Activated CD4-positive, alpha-beta T cell treated with anti-CD3 and anti-CD28 coated beads for 36 hours (primary cell): ENCODE measurements around the gene DNAJB11. TPM values are rescaled to one million over a fixed set of nuclear protein-coding genes. Genes with fewer than 3 reads are reported as not detected.
"Not testable (repeated sequence)": the region's sequence is repeated elsewhere in the genome, so short reads cannot be mapped to it uniquely, and the experiment has no call there.

ENCODE experiments used
- ATAC-seq: fragments of 200-7000 bp; cut with Tn5 transposase; one replicate; pipeline ENCODE4 v1.10.0; 2021; ENCODE audit warnings: mild to moderate bottlenecking, moderate library complexity
- CTCF ChIA-PET: fragments of 350-600 bp; sonication (Branson Sonifier 250); formaldehyde crosslinking; loops from one replicate; lab custom pipeline; 2021; ENCODE audit warnings: antibody characterized with exemption; lab: Charles Lee
- POLR2A ChIA-PET: fragments of 350-600 bp; sonication (Branson Sonifier 250); formaldehyde crosslinking; loops from one replicate; lab custom pipeline; 2021; ENCODE audit warnings: antibody characterized with exemption, inconsistent platforms; lab: Charles Lee
- DNase-seq: peaks from one replicate; pipeline ENCODE4 v3.0.0-alpha.2; 2020
- H3K27ac Mint-ChIP-seq: one replicate; pipeline ENCODE4 v1.8.0; 2021; ENCODE audit warnings: mixed read lengths
- H3K27me3 Mint-ChIP-seq: one replicate; pipeline ENCODE4 v1.8.0; 2021; ENCODE audit warnings: mixed read lengths
- H3K36me3 Mint-ChIP-seq: one replicate; pipeline ENCODE4 v1.8.0; 2021; ENCODE audit warnings: low read depth, mixed read lengths
- H3K4me1 Mint-ChIP-seq: one replicate; pipeline ENCODE4 v1.8.0; 2021; ENCODE audit warnings: mixed read lengths
- H3K4me3 Mint-ChIP-seq: one replicate; pipeline ENCODE4 v1.8.0; 2021; ENCODE audit warnings: mild to moderate bottlenecking, moderate library complexity, mixed read lengths
- H3K9me3 Mint-ChIP-seq: one replicate; pipeline ENCODE4 v1.8.0; 2021; ENCODE audit warnings: low read depth, mixed read lengths
- intact Hi-C, 2 experiments: fragments of 100-400 bp; cut with DNase I in 1 of 2; cut with micrococcal nuclease in 1 of 2; formaldehyde crosslinking; loops; one replicate each; pipeline versions ENCODE4 v1.14.2 to v1.15.1; 2022 to 2024; cut with DNase I, micrococcal nuclease
- total RNA-seq, 2 experiments: library from RNA; stranded (reverse); gene quantifications; one replicate each; pipeline ENCODE4 v1.2.3, GENCODE V29; 2021

Gene DNAJB11
- total RNA-seq, 2 experiments from 2014 or later = 30.9 to 36.6 TPM

DNA sequence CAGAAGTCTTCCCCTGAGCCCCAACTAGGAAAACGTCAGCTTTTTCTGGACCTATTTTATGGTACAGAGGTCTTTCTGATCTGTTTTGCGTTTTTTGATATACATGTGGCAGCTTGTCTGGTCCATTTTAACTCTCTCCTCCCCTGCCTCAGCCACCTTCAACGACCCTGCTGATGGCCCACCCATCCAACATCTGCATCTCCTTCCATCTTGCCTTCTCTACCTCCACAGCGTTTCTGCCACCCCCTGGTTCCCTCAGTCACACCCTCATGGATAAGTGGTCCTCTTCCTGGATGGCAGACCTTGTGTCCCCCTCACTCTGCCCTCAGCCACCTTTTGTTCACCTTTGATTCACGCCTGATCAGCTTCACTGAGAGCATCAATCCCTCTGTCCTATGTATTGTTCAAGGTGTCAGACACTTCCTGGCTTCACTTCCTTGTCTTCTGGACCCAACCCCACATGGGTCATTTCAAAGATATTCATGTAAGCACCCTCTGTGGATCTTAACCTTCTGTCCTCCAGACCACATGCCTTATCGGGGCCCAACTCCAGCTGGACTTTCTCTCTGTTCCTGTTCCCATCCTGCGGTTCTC, 55.8 kb downstream of the DNAJB11 start:
- no peak overlapping the region for H3K4me3 Mint-ChIP-seq
- H3K36me3 Mint-ChIP-seq = no peaks in the 10 kb centered on the region
- intact Hi-C loops = no loop called here
- peaks cover 11% of the 10 kb centered on the region for H3K27me3 Mint-ChIP-seq
- DNase-seq (no peak), ATAC-seq (no peak)
- ChIA-PET CTCF (interaction anchor here (0.7 to 2.3 kb wide), 3 partner anchors 10 to 647 kb away, joined by 3 to 30 read pairs (median 3); no protein-coding TSS in a partner anchor), POLR2A (no interaction called here)
- H3K9me3 Mint-ChIP-seq = no peaks in the 10 kb centered on the region
- no peak overlapping the region for H3K27ac Mint-ChIP-seq
- H3K4me1 Mint-ChIP-seq = no peaks in the 10 kb centered on the region

DNA sequence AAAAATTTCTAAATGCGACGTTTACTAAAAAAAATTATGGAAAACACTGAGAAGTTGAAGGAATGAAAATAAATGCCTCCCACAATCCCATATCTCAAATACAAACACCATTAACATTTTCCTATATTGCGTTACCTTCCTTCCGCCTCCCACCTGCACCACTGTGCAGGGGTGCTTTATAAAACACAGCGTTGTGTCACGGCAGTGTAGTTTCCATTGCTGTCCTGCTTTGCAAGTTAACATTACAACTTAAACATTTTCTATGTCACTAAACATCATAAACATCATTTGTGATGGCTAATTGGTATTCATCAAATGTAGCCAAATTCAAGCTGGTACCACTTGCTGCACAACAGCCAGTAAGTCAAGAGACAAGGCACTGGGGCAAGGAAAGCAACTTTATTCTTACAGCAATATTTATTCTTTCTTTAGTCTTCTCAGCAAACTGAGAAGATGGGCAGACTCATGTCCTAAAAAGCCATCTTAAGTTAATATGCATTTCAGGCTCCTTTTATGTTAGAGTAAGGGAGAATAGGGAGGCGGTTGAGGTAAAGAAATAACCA, 57.4 kb downstream of the DNAJB11 start:
- H3K27me3 Mint-ChIP-seq = peaks cover 7% of the 10 kb centered on the region
- ChIA-PET CTCF (no interaction called here), POLR2A (no interaction called here)
- no peak overlapping the region for H3K27ac Mint-ChIP-seq
- ATAC-seq (no peak), DNase-seq (no peak)
- H3K4me3 Mint-ChIP-seq = no peak overlapping the region
- H3K4me1 Mint-ChIP-seq = no peaks in the 10 kb centered on the region
- H3K36me3 Mint-ChIP-seq = no peaks in the 10 kb centered on the region
- intact Hi-C loops = no loop called here
- H3K9me3 Mint-ChIP-seq = no peaks in the 10 kb centered on the region

DNA sequence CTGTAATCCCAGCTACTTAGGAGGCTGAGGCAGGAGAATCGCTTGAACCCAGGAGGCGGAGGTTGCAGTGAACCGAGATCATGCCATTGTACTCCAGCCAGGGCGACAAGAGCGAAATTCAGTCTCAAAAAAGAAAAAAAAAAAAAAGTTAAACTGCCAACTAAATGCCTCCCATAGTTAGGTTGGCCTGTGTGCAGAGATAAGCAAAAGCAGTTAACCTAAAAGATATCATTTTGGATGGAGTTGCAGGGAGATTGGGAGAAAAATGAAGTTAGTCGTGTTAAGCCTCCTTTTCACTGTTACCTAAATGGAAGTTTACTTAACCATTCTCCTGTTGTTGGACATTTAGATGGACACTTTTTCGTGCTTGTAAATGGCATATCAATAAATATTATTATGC, 58.2 kb downstream of the DNAJB11 start:
- H3K27me3 Mint-ChIP-seq = peaks cover 5% of the 10 kb centered on the region
- no peaks in the 10 kb centered on the region for H3K4me1 Mint-ChIP-seq
- H3K9me3 Mint-ChIP-seq = no peaks in the 10 kb centered on the region
- no peak overlapping the region for H3K27ac Mint-ChIP-seq
- intact Hi-C loops = no loop called here
- ChIA-PET CTCF (interaction anchor here (0.6 kb wide), 1 partner anchor 56 kb away, joined by 3 read pairs; no protein-coding TSS in a partner anchor), POLR2A (no interaction called here)
- no peak overlapping the region for H3K4me3 Mint-ChIP-seq
- no peak for DNase-seq
- H3K36me3 Mint-ChIP-seq = no peaks in the 10 kb centered on the region
- ATAC-seq = no peak

DNA sequence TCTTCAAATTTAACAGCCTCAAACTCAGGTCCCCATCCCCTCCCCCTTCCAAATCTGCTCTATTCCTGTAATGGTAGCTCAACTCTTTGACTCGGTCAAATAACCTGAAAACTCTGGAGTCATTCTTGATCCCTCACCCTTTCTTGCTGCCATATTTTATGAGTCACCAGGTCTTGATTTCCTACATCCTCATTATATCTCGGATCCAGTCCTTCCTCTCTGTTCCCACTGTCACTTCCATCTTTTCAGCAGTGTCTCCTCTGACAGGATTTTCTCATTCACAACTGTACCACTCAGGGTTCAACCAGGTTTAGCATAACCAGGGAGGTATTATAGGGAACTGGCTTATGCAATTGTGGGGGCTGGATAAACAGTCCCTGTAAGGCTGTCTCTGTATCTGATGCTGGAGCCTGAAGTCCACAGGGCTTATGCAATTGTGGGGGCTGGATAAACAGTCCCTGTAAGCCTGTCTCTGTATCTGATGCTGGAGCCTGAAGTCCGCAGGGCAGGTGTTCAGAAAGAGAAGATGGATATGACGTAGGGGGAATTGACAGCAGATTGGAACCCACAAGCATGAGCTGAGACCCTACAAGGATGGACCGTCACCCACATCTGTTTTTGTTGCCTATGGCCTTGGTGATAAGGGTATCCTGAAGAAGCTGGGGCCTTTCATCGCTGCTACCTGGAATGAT, 60.6 kb downstream of the DNAJB11 start:
- no peaks in the 10 kb centered on the region for H3K4me1 Mint-ChIP-seq
- H3K36me3 Mint-ChIP-seq = no peaks in the 10 kb centered on the region
- H3K27me3 Mint-ChIP-seq = peaks cover 5% of the 10 kb centered on the region
- intact Hi-C loops = no loop called here
- CTCF ChIA-PET = interaction anchor here (0.7 to 2.9 kb wide), 3 partner anchors 15 to 482 kb away, joined by 3 to 10 read pairs (median 5); no protein-coding TSS in a partner anchor
- ATAC-seq (no peak), DNase-seq (no peak)
- POLR2A ChIA-PET = no interaction called here
- H3K27ac Mint-ChIP-seq = no peak overlapping the region
- H3K4me3 Mint-ChIP-seq = no peak overlapping the region
- no peaks in the 10 kb centered on the region for H3K9me3 Mint-ChIP-seq

DNA sequence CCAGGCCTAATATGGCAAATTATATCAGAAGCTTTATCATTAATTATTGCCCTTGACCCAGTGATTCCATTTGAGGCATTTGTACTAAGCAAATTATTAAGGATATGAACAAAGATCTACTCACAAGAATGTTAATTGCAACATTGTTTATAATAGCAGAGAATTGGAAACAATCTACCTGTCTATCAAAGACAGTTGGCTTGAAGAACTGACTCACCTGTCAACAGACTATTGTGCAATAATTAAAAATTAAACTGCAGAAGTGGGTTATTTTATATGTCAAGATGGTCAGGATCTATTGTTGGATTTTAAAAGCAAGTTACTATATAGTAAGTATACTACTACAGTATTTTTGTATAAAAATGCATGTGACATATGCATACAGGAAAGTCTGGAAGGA, 63.0 kb downstream of the DNAJB11 start:
- ChIA-PET POLR2A (no interaction called here), CTCF (interaction anchor here (0.6 to 0.7 kb wide), 2 partner anchors 10 to 1204 kb away, joined by 3 read pairs; no protein-coding TSS in a partner anchor)
- ATAC-seq (no peak), DNase-seq (no peak)
- Mint-ChIP-seq H3K36me3 (no peaks in the 10 kb centered on the region), H3K4me1 (no peaks in the 10 kb centered on the region), H3K27ac (no peak overlapping the region), H3K4me3 (no peak overlapping the region), H3K27me3 (peaks cover 6% of the 10 kb centered on the region), H3K9me3 (no peaks in the 10 kb centered on the region)
- intact Hi-C loops = no loop called here

DNA sequence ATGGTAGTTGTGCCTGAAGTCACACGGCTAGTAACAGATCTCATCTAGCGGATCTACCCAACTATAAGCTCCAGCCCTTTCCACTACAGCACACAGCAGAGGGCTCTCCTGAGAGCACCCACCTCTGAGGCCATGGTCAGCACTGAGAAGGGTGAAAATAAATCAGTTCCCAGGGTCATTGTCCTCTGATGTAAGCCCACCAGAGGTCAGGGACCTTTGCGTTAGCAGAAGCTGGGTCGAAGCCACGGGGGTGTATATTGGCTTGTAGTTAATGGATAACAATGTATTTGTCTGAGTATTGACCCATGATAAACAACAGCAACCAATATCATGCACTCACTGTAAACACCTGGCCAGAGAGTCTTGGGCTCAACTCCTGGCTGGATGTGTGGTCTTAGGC, 63.7 kb downstream of the DNAJB11 start:
- DNase-seq, H3K27ac Mint-ChIP-seq, H3K36me3 Mint-ChIP-seq, intact Hi-C loops, H3K9me3 Mint-ChIP-seq, POLR2A ChIA-PET, H3K4me1 Mint-ChIP-seq, ATAC-seq, H3K27me3 Mint-ChIP-seq, H3K4me3 Mint-ChIP-seq: not testable (repeated sequence)
- CTCF ChIA-PET = interaction anchor here (0.7 kb wide), 1 partner anchor 10 kb away, joined by 3 read pairs; no protein-coding TSS in a partner anchor

Other genes starting within 250 kb of the DNAJB11 start
- 1 to 10 TPM in 1 of 2 experiments, under 1 TPM in 1; 0.71 to 1.3 TPM for gene DGKG, start 208.5 kb upstream of the DNAJB11 start, total RNA-seq
- gene CRYGS, start 26.3 kb upstream of the DNAJB11 start, total RNA-seq = 1 to 10 TPM; 1.6 to 1.7 TPM
- 10 to 100 TPM; 10.5 to 11.4 TPM for gene TBCCD1, start 3.4 kb upstream of the DNAJB11 start, total RNA-seq
- gene AHSG, start 42.3 kb downstream of the DNAJB11 start, total RNA-seq = not detected
- gene FETUB, start 69.7 kb downstream of the DNAJB11 start, total RNA-seq = not detected
- under 1 TPM in 1 of 2 experiments, not detected in 1; 0.11 TPM for gene HRG, start 95.3 kb downstream of the DNAJB11 start, total RNA-seq
- gene KNG1, start 146.6 kb downstream of the DNAJB11 start, total RNA-seq = not detected
- gene EIF4A2, start 212.9 kb downstream of the DNAJB11 start, total RNA-seq = 100 to 1,000 TPM; 291 to 390 TPM
- 100 to 1,000 TPM; 128 to 130 TPM for gene RFC4, start 235.8 kb downstream of the DNAJB11 start, total RNA-seq